ENCODE data around the gene PNKD.

DNA sequence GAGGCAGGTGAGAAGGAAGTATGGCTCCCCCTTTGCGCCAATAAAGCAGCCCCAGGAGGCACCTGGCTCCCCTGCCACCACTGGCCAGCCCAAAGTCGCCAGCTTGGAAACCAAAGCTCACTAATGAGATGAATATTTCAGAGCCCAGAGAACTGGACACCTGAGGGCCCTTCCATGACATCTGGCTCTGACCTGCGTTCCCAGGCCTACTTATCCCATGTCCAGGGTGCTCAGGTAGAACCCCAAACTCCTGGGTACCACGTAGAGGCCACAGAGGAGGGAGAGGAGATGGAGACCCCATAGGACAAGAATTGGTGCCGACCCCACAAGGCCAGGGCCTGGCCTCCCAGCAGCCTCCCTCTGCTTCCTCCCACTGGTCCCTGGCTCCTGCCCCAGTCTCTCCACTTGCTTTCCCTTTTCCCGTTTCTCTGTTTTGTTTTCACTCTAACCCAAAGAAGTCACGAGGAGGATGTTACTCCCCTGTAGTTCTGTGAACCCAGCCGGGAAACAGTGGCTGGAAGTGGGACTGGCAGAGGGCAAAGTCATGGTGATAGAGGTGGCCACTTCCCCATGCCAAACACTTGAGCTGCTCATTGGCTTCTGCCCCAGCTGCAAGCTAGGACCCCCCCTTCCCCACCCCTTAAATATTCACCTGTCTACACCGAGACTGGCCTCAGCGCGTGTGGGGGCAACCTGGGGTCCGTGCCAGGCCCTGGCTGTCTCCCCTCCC, 21.2 kb downstream of the PNKD start:
- no peak for TF ChIP-seq TAF1 (IDR thresholded peaks at IDR 0.05; ENCODE audit: low read depth)
- TF ChIP-seq CEBPB (IDR thresholded peaks at IDR 0.05), result no peak
